Measurements from ENCODE around the gene STARD3. TPM values are rescaled to one million over a fixed set of nuclear protein-coding genes. Genes with fewer than 3 reads are reported as not detected.

Gene STARD3
- total RNA-seq, 1 experiment from 2014 or later = 27.0 TPM

Other genes starting within 250 kb of the STARD3 start
- 2.1 and 8.2 TPM in 2 replicates for gene FBXL20, start 235.5 kb upstream of the STARD3 start, total RNA-seq (2014; rRNA removed; shearing (Covaris generic))
- gene MED1, start 185.9 kb upstream of the STARD3 start, total RNA-seq (2014; rRNA removed; shearing (Covaris generic)) = 8.4 and 9.5 TPM in 2 replicates
- 16.2 and 19.1 TPM in 2 replicates for gene CDK12, start 175.7 kb upstream of the STARD3 start, total RNA-seq (2014; rRNA removed; shearing (Covaris generic))
- gene NEUROD2, start 29.2 kb upstream of the STARD3 start, total RNA-seq (2014; rRNA removed; shearing (Covaris generic)) = not detected in 2 replicates
- not detected in 2 replicates for gene PPP1R1B, start 10.2 kb upstream of the STARD3 start, total RNA-seq (2014; rRNA removed; shearing (Covaris generic))
- gene TCAP, start 28.2 kb downstream of the STARD3 start, total RNA-seq (2014; rRNA removed; shearing (Covaris generic)) = not detected in 2 replicates
- 0.18 TPM in 1 of 2 replicates, not detected in the other for gene PNMT, start 31.3 kb downstream of the STARD3 start, total RNA-seq (2014; rRNA removed; shearing (Covaris generic))
- 5.1 and 10.0 TPM in 2 replicates for gene PGAP3, start 50.9 kb downstream of the STARD3 start, total RNA-seq (2014; rRNA removed; shearing (Covaris generic))
- 6.8 and 13.2 TPM in 2 replicates for gene ERBB2, start 62.9 kb downstream of the STARD3 start, total RNA-seq (2014; rRNA removed; shearing (Covaris generic))
- gene MIEN1, start 93.4 kb downstream of the STARD3 start, total RNA-seq (2014; rRNA removed; shearing (Covaris generic)) = 35.8 and 41.9 TPM in 2 replicates
- gene GRB7, start 100.8 kb downstream of the STARD3 start, total RNA-seq (2014; rRNA removed; shearing (Covaris generic)) = 0.11 and 0.15 TPM in 2 replicates
- gene IKZF3, start 227.2 kb downstream of the STARD3 start, total RNA-seq (2014; rRNA removed; shearing (Covaris generic)) = 0.30 and 0.74 TPM in 2 replicates
- not detected in 2 replicates for gene ZPBP2, start 231.1 kb downstream of the STARD3 start, total RNA-seq (2014; rRNA removed; shearing (Covaris generic))